Loucy (cell line): Measurements from ENCODE around the gene TRIM2.
A peak's percentile ranks its signal among the peaks of the same experiment; 100 is the strongest.

Experiments used
- H2AFZ ChIP-seq: fragments of 200-600 bp; sonication (generic); 2 replicates; pipeline ENCODE4 v1.6.0; 2016; ENCODE audit warnings: antibody characterized with exemption, mild to moderate bottlenecking, low read length, moderate library complexity
- H3F3A ChIP-seq: fragments of 200-600 bp; 2 replicates; pipeline ENCODE4 v1.6.0; 2016; ENCODE audit warnings: antibody characterized with exemption, low read depth, mild to moderate bottlenecking
- H3K27me3 ChIP-seq: fragments of 200-600 bp; sonication (generic); 2 replicates; pipeline ENCODE4 v1.6.1; 2014; ENCODE audit warnings: low read length, mild to moderate bottlenecking; ENCODE audit not compliant: insufficient read depth, poor library complexity, severe bottlenecking
- H3K36me3 ChIP-seq: fragments of 200-600 bp; sonication (generic); 2 replicates; pipeline ENCODE4 v1.6.1; 2016; ENCODE audit warnings: low read length; ENCODE audit not compliant: insufficient read depth
- H3K4me1 ChIP-seq: fragments of 200-600 bp; sonication (generic); 2 replicates; pipeline ENCODE4 v1.5.1; 2014; ENCODE audit warnings: low read length, mild to moderate bottlenecking; ENCODE audit not compliant: insufficient read depth, poor library complexity, severe bottlenecking
- H3K4me2 ChIP-seq: fragments of 200-600 bp; sonication (generic); 2 replicates; pipeline ENCODE4 v1.6.0; 2014; ENCODE audit warnings: antibody characterized with exemption, low read length, low read depth, mild to moderate bottlenecking; ENCODE audit not compliant: poor library complexity, severe bottlenecking
- H3K4me3 ChIP-seq: fragments of 200-600 bp; sonication (generic); 2 replicates; pipeline ENCODE4 v1.5.1; 2014; ENCODE audit warnings: low read length, mild to moderate bottlenecking, mixed read lengths; ENCODE audit not compliant: poor library complexity, severe bottlenecking
- H3K79me2 ChIP-seq: fragments of 200-600 bp; sonication (generic); 2 replicates; pipeline ENCODE4 v1.6.1; 2014; ENCODE audit warnings: low read length; ENCODE audit not compliant: insufficient read depth
- H3K9ac ChIP-seq: fragments of 200-600 bp; sonication (generic); 2 replicates; pipeline ENCODE4 v1.6.0; 2014; ENCODE audit warnings: mild to moderate bottlenecking, low read depth, low read length, moderate library complexity; ENCODE audit not compliant: poor library complexity, severe bottlenecking
- H3K9me2 ChIP-seq: fragments of 200-600 bp; sonication (generic); replicated peaks from 2 replicates; pipeline ENCODE4 v1.6.1; 2016; ENCODE audit warnings: low read depth, low read length, mixed read lengths
- H3K9me3 ChIP-seq: fragments of 200-600 bp; sonication (generic); 2 replicates; pipeline ENCODE4 v1.6.1; 2014; ENCODE audit warnings: mild to moderate bottlenecking, antibody characterized with exemption, low read length, low read depth; ENCODE audit not compliant: insufficient read depth
- H4K20me1 ChIP-seq: fragments of 200-600 bp; sonication (generic); 2 replicates; pipeline ENCODE4 v1.6.0; 2014; ENCODE audit warnings: antibody characterized with exemption, low read length, mild to moderate bottlenecking; ENCODE audit not compliant: insufficient read depth, poor library complexity, severe bottlenecking
- CTCF ChIP-seq: fragments of 200-600 bp; sonication (generic); conservative IDR thresholded peaks from 2 replicates; pipeline ENCODE4 v1.5.1; 2014; ENCODE audit warnings: mild to moderate bottlenecking, antibody characterized with exemption, low read length
- EZH2phosphoT487 ChIP-seq: fragments of 200-600 bp; IDR thresholded peaks from 2 replicates; pipeline ENCODE4 v1.6.1; 2018; ENCODE audit warnings: antibody characterized with exemption, mild to moderate bottlenecking, moderate library complexity, borderline replicate concordance

TRIM2 gene

DNA sequence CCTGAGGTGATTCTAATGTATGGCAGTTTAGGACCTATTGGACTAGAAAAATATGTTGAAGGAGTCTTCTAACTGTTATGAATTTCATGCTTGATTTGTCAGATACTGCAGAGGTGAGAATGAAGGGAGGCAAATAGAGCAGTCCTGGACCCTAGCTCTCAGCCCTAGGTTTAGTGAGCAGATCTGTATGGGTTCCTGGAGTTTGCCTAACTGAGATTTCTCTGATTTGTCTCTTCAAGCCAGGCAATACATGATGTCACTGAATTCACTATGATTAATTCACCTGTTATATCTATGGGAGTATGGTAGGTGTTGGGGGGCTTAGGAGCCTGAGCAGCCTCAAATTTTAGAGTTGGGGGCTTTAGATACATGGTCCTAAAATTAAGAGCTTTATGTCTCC lies 142.9 kb downstream of the TRIM2 start:
- H2AFZ ChIP-seq = no peak overlapping the region
- no peaks in the 10 kb centered on the region for H3K36me3 ChIP-seq
- TF ChIP-seq EZH2phosphoT487 (no peak), CTCF (no peak)
- peak overlapping the region; percentile 100 for H3K9ac ChIP-seq
- H3K27me3 ChIP-seq = peaks cover 4% of the 10 kb centered on the region
- peak overlapping the region; percentile 93 for H3K4me2 ChIP-seq
- H3K4me1 ChIP-seq = peaks cover 84% of the 10 kb centered on the region
- H4K20me1 ChIP-seq = no peaks in the 10 kb centered on the region
- no peaks in the 10 kb centered on the region for H3K9me2 ChIP-seq
- peaks cover 16% of the 10 kb centered on the region for H3F3A ChIP-seq
- peak overlapping the region; percentile 82 for H3K4me3 ChIP-seq
- no peaks in the 10 kb centered on the region for H3K9me3 ChIP-seq
- peaks cover 72% of the 10 kb centered on the region for H3K79me2 ChIP-seq

- peak; percentile 39; the same call in 1 of the 2 replicates for TF ChIP-seq CTCF
- no peak for TF ChIP-seq EZH2phosphoT487
- peaks cover 13% of the 10 kb centered on the region for H3F3A ChIP-seq
- peaks cover 78% of the 10 kb centered on the region for H3K79me2 ChIP-seq
- H3K4me1 ChIP-seq = peaks cover 84% of the 10 kb centered on the region
- H3K9me2 ChIP-seq = no peaks in the 10 kb centered on the region
- H3K4me2 ChIP-seq = peak overlapping the region; percentile 93
- H3K27me3 ChIP-seq = peaks cover 4% of the 10 kb centered on the region
- no peaks in the 10 kb centered on the region for H3K9me3 ChIP-seq
- H3K4me3 ChIP-seq = peak overlapping the region; percentile 82
- peak overlapping the region; percentile 100 for H3K9ac ChIP-seq
- no peaks in the 10 kb centered on the region for H3K36me3 ChIP-seq
- no peaks in the 10 kb centered on the region for H4K20me1 ChIP-seq
- H2AFZ ChIP-seq = no peak overlapping the region
Observed at GRCh38 chr4:153348006-153348405, 143.8 kb downstream of the TRIM2 start.

DNA sequence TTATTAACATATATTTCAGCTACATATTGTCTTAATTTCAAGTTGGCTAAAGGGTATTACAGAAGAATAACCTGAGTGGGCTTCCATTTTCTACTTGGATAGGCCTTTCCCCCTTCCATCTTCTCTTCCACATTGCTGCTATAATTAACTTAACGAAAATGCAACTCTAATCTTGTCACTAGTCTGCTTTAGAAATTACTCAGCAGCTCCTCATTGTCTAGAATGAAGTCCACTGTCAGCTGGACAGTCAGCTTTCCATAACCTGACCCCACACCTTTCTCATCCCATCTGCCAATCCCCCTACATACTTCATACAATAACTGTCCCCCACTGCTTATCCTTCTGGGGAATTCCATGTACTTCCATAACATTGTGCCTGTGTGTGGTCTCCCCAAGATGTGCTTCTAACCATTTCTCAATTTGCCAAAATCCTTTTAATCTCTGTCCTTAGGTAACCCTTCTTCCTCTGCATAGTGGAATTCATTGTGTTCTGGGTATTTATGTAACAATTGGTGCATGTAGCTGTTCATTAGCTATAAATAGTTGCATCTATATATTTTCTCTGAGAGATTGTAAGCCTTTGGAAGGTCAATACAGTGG lies 145.1 kb downstream of the TRIM2 start:
- H3K9ac ChIP-seq = peak overlapping the region; percentile 100
- no peak overlapping the region for H2AFZ ChIP-seq
- peaks cover 82% of the 10 kb centered on the region for H3K79me2 ChIP-seq

More for the DNA sequence above, 145.1 kb downstream of the TRIM2 start:
- peaks cover 13% of the 10 kb centered on the region for H3F3A ChIP-seq
- H3K4me1 ChIP-seq = peaks cover 81% of the 10 kb centered on the region
- peak overlapping the region; percentile 82 for H3K4me3 ChIP-seq
- no peaks in the 10 kb centered on the region for H3K9me2 ChIP-seq
- TF ChIP-seq CTCF (no peak), EZH2phosphoT487 (no peak)
- H3K36me3 ChIP-seq = no peaks in the 10 kb centered on the region
- peaks cover 4% of the 10 kb centered on the region for H3K27me3 ChIP-seq
- H3K9me3 ChIP-seq = no peaks in the 10 kb centered on the region
- H3K4me2 ChIP-seq = peak overlapping the region; percentile 93
- H4K20me1 ChIP-seq = no peaks in the 10 kb centered on the region
